SJSA1 (cell line): ENCODE results near the gene SULT2A1. TPM values are rescaled to one million over a fixed set of nuclear protein-coding genes. Genes with fewer than 3 reads are reported as not detected.
"Not testable (repeated sequence)": the region's sequence is repeated elsewhere in the genome, so short reads cannot be mapped to it uniquely, and the experiment has no call there.

Experiments
- DNase-seq, 2 experiments: peaks; one replicate each; pipeline ENCODE4 v3.0.0-alpha.2; 2015 to 2020; ENCODE audit warnings: low spot score in 2 of 2, low read depth in 1 of 2
- H3K27ac ChIP-seq: fragments of 250-450 bp; sonication (Bioruptor Pico); 2 replicates; pipeline ENCODE4 v1.5.1; 2020; ENCODE audit warnings: mild to moderate bottlenecking, moderate library complexity
- H3K27me3 ChIP-seq: fragments of 250-450 bp; sonication (Bioruptor Pico); replicated peaks from 2 replicates; pipeline ENCODE4 v1.5.1; 2020; ENCODE audit warnings: mild to moderate bottlenecking, moderate library complexity
- H3K36me3 ChIP-seq: fragments of 250-450 bp; sonication (Bioruptor Pico); 2 replicates; pipeline ENCODE4 v1.5.1; 2020; ENCODE audit warnings: mild to moderate bottlenecking
- H3K4me1 ChIP-seq: fragments of 250-450 bp; sonication (Bioruptor Pico); replicated peaks from 2 replicates; pipeline ENCODE4 v1.6.1; 2021; ENCODE audit warnings: mild to moderate bottlenecking
- H3K4me3 ChIP-seq: fragments of 250-450 bp; sonication (Bioruptor Pico); 2 replicates; pipeline ENCODE4 v1.5.1; 2020; ENCODE audit warnings: mild to moderate bottlenecking
- H3K9me3 ChIP-seq: fragments of 250-450 bp; sonication (Bioruptor Pico); replicated peaks from 2 replicates; pipeline ENCODE4 v1.5.1; 2020; ENCODE audit warnings: mild to moderate bottlenecking
- total RNA-seq: library from RNA; depleted of rRNA; stranded (reverse); fragments of >200 nt; shearing (Covaris generic); gene quantifications from 2 replicates; pipeline ENCODE4 v1.2.3, GENCODE V29; 2014

The SULT2A1 gene
- total RNA-seq, 1 experiment from 2014 or later = not detected

DNA sequence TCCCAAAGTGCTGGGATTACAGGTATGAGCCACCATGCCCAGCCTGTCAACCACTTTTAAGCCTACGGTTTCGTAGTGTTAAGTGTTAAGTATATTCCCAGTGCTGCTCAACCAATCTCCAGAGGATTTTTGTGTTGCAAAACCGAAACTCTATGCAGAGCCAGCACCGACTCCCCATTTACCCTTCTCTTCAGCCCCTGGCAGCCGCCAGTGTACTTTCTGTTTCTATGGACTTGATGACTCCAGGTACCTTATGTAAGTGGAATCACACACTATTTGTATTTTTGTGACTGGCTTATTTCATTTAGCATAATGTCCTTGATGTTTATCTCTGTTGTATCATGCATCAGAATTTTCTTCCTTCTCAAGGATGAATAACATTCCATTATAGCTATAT is 1.1 kb downstream of the SULT2A1 start:
- no peak for DNase-seq
- Histone ChIP-seq H3K4me1 (no peaks in the 10 kb centered on the region), H3K4me3 (no peak overlapping the region), H3K36me3 (no peaks in the 10 kb centered on the region), H3K27ac (no peak overlapping the region), H3K27me3 (0 out of 2 replicates have a peak, but pooled peaks cover 9% of the 10 kb centered on the region), H3K9me3 (no peaks in the 10 kb centered on the region)

DNA sequence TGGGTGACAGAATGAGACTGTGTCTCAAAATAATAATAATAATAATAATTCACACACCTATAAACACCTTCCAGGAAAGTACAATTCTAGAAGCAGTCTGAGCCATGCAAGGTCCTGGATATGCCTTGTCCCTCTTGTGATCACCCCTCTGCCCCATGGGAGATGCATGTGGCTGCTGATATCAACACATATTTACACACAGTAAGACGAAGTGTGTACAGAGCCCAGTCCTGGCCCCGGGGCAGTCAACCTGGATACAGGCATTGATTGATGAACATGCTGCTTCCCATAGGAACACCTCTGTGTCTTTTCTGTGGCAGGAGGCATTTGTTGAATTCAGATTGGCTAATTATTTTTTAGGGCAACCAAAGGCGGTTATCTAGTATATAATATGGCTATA is 3.2 kb downstream of the SULT2A1 start:
- DNase-seq = no peak
- Histone ChIP-seq H3K4me3 (no peak overlapping the region), H3K9me3 (no peaks in the 10 kb centered on the region; the same call in 1 of the 2 replicates), H3K27ac (no peak overlapping the region), H3K4me1 (no peaks in the 10 kb centered on the region), H3K27me3 (0 out of 2 replicates have a peak, but pooled peaks cover 9% of the 10 kb centered on the region), H3K36me3 (no peaks in the 10 kb centered on the region)

GRCh38 chr19:47881757-47882156 is 4.4 kb downstream of the SULT2A1 start:
- DNase-seq = no peak
- no peak overlapping the region for H3K27ac ChIP-seq
- H3K27me3 ChIP-seq = 0 out of 2 replicates have a peak, but pooled peaks cover 9% of the 10 kb centered on the region
- no peak overlapping the region for H3K4me3 ChIP-seq
- H3K36me3 ChIP-seq = no peaks in the 10 kb centered on the region
- H3K9me3 ChIP-seq = no peaks in the 10 kb centered on the region; the same call in 1 of the 2 replicates
- no peaks in the 10 kb centered on the region for H3K4me1 ChIP-seq

- H3K4me1 ChIP-seq, H3K36me3 ChIP-seq, H3K27me3 ChIP-seq, H3K9me3 ChIP-seq, H3K27ac ChIP-seq, H3K4me3 ChIP-seq, DNase-seq: not testable (repeated sequence)
Observed at GRCh38 chr19:47879385-47879784, 6.7 kb downstream of the SULT2A1 start.

- H3K36me3 ChIP-seq = no peaks in the 10 kb centered on the region
- no peaks in the 10 kb centered on the region; the same call in 1 of the 2 replicates for H3K9me3 ChIP-seq
- H3K4me1 ChIP-seq = no peaks in the 10 kb centered on the region
- H3K27ac ChIP-seq = no peak overlapping the region
- DNase-seq = no peak
- no peak overlapping the region for H3K4me3 ChIP-seq
- H3K27me3 ChIP-seq = 0 out of 2 replicates have a peak, but pooled peaks cover 4% of the 10 kb centered on the region
Observed at GRCh38 chr19:47878906-47879305, 7.2 kb downstream of the SULT2A1 start.

GRCh38 chr19:47865166-47865565 is 20.9 kb downstream of the SULT2A1 start:
- Histone ChIP-seq H3K9me3 (no peaks in the 10 kb centered on the region), H3K4me1 (no peaks in the 10 kb centered on the region), H3K27me3 (no peaks in the 10 kb centered on the region; the same call in 1 of the 2 replicates), H3K4me3 (no peak overlapping the region), H3K36me3 (no peaks in the 10 kb centered on the region), H3K27ac (no peak overlapping the region)
- DNase-seq = no peak

- Histone ChIP-seq H3K27ac (no peak overlapping the region), H3K4me3 (no peak overlapping the region), H3K4me1 (no peaks in the 10 kb centered on the region; the same call in 1 of the 2 replicates), H3K27me3 (no peaks in the 10 kb centered on the region; the same call in 1 of the 2 replicates), H3K9me3 (no peaks in the 10 kb centered on the region), H3K36me3 (no peaks in the 10 kb centered on the region)
- DNase-seq = peak; percentile 54 to 84
Observed at GRCh38 chr19:47863514-47863936, 22.6 kb downstream of the SULT2A1 start.

DNA sequence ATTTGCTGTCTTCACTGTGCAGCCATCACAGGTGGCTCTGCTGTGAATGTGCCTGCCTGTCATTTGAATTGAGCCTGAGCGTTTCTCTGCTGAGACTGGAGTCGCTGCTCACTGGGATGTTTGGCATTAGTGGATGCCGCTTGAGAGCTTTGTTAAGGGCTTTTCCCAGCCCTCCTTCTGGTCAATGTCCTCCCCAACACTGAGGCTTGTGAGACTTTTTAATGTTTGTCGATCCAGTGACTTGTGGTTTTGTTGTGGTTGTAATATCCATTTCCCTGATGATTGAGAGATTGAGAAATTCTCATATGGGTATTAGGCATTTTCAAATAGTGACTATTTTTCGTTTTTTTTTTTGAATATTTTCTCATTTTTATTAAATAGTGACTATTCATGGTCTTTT is 24.5 kb downstream of the SULT2A1 start:
- no peaks in the 10 kb centered on the region; the same call in 1 of the 2 replicates for H3K4me1 ChIP-seq
- H3K27ac ChIP-seq = no peak overlapping the region
- no peaks in the 10 kb centered on the region for H3K36me3 ChIP-seq
- H3K9me3 ChIP-seq = no peaks in the 10 kb centered on the region
- no peak for DNase-seq
- H3K27me3 ChIP-seq = no peaks in the 10 kb centered on the region; the same call in 1 of the 2 replicates
- H3K4me3 ChIP-seq = no peak overlapping the region

DNA sequence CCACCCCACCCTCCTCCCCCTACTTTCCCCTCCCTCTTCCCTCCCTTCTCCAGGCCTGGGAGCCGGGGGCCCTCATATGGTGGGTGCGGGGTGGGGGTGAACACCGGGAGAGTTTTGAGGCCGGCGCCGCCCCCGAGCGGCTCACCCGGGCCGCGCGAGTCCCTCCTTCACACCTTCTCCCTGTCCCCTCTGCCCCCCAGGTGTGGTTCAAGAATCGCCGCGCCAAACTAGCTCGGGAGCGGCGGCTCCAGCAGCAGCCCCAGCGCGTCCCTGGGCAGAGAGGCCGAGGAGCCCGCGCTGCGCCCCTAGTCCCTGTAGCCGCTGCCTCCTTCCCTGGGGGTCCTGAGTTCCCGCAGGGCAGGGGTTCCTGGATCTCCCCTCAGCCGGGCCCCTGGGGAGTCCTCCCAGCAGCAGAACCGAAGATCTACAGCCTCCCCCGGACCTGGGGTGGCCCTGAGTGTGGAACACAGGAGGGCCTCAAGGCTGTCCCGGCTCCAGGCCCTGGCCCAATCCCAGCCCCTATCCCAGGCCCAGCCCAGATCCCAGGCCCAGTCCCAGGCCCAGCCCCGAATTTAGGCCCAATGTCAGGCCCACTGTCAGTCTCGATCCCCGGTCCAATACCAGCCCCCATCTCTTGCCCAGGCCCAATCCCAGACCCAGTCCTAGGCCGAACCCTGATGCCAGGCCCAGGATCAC is 25.4 kb downstream of the SULT2A1 start:
- Histone ChIP-seq H3K4me3 (no peak overlapping the region), H3K9me3 (no peaks in the 10 kb centered on the region), H3K27me3 (no peaks in the 10 kb centered on the region; the same call in 1 of the 2 replicates), H3K27ac (no peak overlapping the region), H3K4me1 (no peaks in the 10 kb centered on the region; the same call in 1 of the 2 replicates), H3K36me3 (no peaks in the 10 kb centered on the region)
- DNase-seq = no peak

DNA sequence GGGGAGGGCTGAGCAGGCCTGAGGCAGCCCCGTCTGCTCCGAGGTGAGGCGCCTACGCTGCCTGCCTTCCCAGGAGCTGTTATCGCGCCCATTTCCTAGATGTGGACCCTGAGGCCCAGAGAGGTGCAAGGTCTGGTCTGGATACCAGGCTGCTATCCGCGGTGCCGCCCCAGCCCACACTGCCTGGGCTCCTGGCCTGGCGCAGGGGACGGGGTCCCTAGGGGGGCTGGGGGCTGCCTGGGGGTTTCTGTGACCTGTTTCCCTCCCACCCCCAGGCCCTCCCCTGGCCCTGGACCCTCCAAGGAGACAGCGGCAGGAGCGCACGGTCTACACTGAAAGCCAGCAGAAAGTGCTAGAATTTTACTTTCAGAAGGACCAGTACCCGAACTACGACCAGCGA is 26.3 kb downstream of the SULT2A1 start:
- not testable (repeated sequence) for H3K4me3 ChIP-seq, H3K27me3 ChIP-seq, H3K27ac ChIP-seq, H3K9me3 ChIP-seq, DNase-seq, H3K36me3 ChIP-seq, H3K4me1 ChIP-seq

DNA sequence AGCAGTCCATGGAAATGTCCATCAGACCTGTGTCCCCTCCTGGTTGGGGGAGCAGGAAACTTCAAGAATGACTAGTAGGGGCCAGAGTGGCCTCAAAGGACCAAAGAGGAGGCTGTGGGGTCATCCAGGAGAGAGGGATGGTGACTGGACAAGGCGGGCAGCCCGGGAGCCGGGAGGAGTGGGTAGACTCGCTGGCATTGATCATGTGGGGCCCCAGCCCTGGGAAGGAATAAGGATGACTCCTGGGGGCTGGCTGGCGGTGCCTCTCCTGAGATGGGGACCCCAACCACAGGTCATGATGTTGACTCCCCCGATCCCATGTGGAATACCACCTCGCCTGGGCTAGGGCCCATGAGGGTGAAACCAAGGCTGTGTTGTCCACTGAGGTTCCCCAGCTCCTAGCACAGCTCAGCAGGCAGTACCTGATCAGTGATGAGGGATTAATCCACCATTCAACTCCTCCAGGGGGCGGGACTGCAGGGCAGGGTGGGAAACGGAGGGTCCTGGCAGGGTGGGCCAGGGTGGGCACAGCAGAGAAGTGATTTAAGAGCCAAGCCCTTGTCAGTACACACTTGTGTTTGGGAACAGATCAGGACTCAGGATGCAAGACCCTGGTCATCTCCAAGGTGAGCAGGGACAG is 27.3 kb downstream of the SULT2A1 start, which contains the start of gene TPRX2:
TSS of gene TPRX2 (plus strand) at position 590 of the 640 bp plus-strand sequence. CDS start at position 602, 12 bp downstream.
- H3K36me3 ChIP-seq, H3K9me3 ChIP-seq, H3K27ac ChIP-seq, H3K4me3 ChIP-seq, H3K4me1 ChIP-seq, DNase-seq, H3K27me3 ChIP-seq: not testable (repeated sequence)

DNA sequence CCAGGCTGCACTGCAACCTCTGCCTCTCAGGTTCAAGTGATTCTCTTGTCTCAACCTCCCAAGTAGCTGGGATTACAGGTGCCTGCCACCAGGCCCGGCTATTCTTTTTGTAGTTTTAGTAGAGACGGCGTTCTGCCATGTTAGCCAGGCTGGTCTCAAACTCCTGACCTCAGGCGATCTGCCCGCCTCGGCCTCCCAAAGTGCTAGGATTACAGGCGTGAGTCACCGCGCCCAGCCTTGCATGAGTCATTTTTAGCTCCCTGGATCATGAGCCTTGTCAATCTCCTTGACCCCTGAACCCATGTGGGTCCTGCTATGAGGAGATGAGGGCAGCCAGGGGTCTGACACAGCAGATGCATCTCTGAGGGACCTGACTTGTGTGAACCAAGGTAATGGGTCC is 27.9 kb downstream of the SULT2A1 start:
- peak in 1 of 2 experiments; percentile 4 for DNase-seq
- H3K36me3 ChIP-seq, H3K4me1 ChIP-seq, H3K9me3 ChIP-seq, H3K27me3 ChIP-seq, H3K27ac ChIP-seq, H3K4me3 ChIP-seq: not testable (repeated sequence)

DNA sequence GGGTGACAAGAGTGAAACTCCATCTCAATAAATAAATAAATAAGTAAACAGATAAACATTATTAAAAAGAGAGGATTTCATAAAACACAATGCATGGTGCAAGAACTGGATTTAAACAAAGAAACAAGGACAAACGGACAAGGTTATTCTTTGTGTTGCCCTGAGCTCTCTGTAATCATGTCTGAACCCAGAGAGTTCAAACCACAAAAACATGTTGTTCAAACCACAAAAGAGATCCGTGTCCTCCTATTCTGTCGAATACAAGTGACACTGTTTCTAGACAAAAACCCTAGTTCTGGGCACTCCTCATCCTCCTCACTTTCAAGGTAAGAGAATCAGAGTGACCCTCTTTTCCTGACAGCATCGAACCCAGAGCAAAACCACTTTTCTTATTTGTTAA is 31.7 kb downstream of the SULT2A1 start:
- Histone ChIP-seq H3K4me1 (no peaks in the 10 kb centered on the region; the same call in 1 of the 2 replicates), H3K9me3 (no peaks in the 10 kb centered on the region)
- no peak for DNase-seq

DNA sequence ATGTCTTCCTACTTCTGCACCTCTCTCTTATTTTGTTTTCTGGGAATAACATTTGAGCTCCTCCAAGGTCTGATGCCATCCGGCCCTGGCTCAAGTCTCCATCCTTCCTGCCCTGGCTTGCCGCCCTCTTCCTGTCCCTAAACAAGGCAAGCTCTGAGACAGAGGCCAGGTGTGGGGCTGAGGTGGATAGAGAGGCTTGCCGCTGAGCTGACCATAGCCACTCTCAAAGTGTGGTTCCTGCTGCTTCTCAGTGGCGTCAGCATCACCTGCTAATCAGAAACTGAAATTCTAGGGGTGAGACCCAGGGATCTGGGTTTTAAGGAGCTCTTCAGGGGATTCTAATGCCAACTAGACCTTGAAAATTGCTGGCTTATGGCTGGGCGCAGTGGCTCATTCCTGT is 33.1 kb downstream of the SULT2A1 start:
- no peaks in the 10 kb centered on the region; the same call in 1 of the 2 replicates for H3K4me1 ChIP-seq
- no peak for DNase-seq
- no peaks in the 10 kb centered on the region for H3K9me3 ChIP-seq
- no peak overlapping the region for H3K4me3 ChIP-seq
- no peaks in the 10 kb centered on the region for H3K36me3 ChIP-seq
- H3K27ac ChIP-seq = no peak overlapping the region
- H3K27me3 ChIP-seq = peaks cover 16% of the 10 kb centered on the region

More for the DNA sequence above, 31.7 kb downstream of the SULT2A1 start:
- Histone ChIP-seq H3K27me3 (peaks cover 7% of the 10 kb centered on the region), H3K36me3 (no peaks in the 10 kb centered on the region), H3K4me3 (no peak overlapping the region), H3K27ac (no peak overlapping the region)
